ENCODE results near the gene REPS1.
A peak's percentile ranks its signal among the peaks of the same experiment; 100 is the strongest.
"Not testable (repeated sequence)": the region's sequence is repeated elsewhere in the genome, so short reads cannot be mapped to it uniquely, and the experiment has no call there.

REPS1 gene, protein sequence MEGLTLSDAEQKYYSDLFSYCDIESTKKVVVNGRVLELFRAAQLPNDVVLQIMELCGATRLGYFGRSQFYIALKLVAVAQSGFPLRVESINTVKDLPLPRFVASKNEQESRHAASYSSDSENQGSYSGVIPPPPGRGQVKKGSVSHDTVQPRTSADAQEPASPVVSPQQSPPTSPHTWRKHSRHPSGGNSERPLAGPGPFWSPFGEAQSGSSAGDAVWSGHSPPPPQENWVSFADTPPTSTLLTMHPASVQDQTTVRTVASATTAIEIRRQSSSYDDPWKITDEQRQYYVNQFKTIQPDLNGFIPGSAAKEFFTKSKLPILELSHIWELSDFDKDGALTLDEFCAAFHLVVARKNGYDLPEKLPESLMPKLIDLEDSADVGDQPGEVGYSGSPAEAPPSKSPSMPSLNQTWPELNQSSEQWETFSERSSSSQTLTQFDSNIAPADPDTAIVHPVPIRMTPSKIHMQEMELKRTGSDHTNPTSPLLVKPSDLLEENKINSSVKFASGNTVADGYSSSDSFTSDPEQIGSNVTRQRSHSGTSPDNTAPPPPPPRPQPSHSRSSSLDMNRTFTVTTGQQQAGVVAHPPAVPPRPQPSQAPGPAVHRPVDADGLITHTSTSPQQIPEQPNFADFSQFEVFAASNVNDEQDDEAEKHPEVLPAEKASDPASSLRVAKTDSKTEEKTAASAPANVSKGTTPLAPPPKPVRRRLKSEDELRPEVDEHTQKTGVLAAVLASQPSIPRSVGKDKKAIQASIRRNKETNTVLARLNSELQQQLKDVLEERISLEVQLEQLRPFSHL

DNA sequence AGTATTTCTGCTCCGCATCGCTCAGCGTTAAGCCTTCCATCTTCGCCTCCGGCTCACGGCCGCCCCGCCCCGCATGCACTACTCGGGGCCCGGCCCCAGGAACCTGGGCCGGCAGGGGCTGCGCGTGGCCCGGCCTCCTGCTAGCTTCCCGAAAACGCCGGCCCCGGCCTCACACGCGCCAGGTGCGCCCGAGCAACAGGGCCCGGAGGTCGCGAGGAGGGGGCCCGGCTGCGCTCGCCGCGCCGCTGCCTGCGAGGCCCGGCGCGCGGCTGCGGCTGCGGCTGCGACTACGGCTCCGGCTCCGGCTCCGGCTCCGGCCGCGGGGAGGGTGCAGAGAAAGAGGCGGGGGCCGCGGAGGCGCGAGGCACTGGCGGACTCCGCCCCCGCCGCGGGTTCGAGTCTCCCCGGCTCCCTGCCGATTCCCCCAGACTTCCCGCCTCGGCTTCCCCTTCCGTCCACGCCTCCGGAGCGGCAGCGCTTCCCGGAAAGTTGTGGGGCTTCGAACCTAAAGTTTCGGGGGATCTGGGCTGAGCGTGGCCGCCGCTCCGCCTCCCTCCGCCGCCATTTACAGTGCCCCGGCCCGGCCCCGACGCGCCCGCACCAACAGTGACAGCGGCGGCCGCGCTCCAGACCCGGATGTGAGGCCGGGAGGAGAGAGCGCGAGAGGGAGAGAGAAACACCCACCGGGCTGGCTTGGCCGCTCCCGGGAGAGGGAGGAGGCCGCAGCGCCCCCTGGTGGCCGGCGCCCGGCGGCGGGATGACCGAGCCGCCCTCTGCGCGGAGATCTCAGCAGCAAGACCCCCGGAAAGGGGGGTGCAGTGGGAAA is at the start of gene REPS1:
Gene REPS1 (minus strand): TSS at position 611 of the 826 bp plus-strand sequence. CDS start 571 bp downstream, at position 40.
- DNase-seq = peak; percentile 39

DNA sequence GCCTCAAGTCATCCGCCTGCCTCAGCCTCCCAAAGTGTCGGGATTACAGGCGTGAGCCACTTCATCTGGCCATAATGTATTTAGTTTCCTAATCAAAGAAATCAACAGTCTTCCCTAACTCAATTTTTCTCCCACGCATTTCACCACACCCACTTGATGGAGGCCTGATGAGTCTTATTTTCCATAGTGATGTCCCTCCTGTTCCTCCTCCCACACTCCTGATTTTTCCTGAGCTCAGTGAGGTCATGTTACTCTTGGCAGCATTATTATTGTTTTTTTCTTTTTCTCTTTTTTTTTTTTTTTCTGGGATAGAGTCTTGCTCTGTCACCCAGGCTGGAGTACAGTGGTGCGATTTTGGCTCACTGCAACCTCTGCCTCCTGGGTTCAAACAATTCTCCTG is 49.4 kb upstream of the REPS1 start:
- DNase-seq = no peak

DNA sequence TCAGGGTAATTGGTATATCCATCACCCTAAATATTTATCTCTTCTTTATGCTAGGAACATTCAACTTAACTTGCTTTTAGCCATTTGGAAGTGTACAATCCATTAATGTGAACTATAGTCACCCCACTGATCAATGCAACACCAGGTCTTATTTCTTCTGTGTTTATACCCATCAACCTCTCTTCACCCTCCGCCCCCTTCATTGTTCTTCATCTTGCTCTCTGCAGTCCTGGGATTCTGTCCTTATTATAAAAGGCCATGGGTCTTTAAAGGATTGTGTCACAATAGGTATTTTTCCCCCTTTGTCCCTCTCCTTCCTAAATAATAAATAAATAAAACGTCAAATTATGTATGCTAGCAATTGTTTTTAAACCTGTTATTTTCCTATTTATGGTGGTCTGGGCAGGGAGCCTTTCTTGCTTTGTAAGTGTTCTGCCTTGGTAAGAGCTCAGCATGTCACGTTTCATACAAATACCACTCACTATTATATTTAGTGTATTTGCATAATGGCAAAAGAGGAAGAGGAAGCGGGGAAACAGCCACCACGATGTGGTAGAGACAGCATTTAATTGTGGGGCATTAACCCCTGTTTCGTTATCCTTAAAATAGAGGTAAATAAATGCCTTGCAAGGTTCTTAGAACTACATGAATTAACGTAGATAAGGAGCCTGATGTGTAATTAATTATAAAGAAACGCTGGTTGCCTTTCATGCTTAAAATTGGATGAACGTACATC is 42.3 kb upstream of the REPS1 start:
- DNase-seq = no peak

DNA sequence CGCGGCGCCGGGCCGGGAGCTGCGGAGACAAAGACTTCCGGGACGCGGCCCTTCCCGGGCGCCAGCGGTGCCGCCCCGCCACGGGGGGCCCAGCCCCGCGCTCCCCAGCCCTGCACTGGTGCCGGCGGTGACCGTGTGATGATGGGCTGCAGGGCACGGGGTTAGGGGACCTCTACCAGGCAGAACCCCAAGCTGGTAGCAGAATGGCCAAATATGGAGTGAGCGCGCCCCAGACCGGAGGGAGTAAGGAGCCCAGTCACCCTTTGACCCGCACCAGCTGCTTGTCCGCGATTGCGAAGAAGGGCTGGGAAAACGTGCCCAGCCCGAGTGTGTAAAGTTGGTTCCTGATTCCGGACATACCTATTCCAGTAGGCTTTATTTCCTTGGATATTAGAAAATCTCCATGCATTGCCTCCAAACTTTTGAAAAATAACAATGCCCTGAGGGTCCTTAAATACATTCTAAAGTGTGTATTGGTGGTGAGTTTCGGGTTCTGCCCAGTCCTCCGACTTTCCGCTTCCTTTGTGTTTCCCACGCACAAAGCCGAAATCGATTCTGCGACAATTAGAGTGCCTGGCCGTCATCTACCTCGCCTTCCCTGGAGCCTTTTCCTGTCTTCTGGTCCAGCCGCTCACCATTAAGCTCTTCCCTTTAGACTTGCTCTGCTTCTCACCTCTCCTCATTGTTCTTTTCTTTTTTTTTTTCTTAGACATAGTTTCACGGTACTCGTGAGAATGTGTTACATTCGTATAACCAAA is 41.6 kb upstream of the REPS1 start:
- no peak for DNase-seq

DNA sequence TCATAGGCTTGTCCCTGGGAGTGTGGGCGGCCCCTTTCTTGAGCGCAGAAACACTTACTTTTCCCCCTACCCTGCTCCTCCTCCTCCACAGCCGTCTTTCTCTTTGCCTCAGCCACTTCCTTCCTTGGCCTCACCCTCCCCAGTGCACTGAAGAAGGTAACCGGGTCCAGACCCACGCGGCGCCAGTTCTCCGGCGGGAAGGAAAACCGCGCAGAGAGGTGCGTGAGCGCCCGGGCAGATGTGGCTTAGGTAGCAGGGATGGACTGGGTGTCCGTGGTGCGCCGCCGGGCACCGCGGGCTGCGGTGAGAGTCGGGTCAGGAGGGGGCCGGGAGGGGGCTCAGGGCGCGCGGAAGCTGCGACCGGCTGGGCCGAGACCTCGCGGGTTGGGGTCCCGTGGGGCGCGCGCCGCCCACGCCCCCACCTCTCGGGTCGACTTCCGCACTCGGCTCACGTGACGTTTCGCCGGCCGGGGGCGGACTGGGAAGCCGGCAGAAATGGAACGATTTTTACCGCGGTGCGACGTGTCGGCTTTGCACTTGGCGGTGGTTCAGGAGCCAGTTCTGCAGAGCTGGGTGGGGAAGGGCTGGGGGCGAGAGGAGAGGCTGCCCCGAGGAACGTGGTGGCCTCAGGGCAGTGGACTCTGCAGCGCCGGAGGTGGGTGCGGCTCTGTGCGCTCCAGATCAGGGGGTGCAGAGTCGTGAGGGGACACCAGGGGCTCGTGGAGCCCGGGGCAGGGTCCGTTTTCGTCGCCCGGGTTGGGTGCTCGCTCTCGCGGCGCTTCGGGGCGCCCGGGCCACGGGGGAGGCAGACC is 40.8 kb upstream of the REPS1 start, which contains the start of gene ABRACL:
Gene ABRACL (plus strand): TSS at position 88 of the 812 bp plus-strand sequence. CDS start 5,416 bp downstream, outside the sequence.
- DNase-seq = peak; percentile 66

DNA sequence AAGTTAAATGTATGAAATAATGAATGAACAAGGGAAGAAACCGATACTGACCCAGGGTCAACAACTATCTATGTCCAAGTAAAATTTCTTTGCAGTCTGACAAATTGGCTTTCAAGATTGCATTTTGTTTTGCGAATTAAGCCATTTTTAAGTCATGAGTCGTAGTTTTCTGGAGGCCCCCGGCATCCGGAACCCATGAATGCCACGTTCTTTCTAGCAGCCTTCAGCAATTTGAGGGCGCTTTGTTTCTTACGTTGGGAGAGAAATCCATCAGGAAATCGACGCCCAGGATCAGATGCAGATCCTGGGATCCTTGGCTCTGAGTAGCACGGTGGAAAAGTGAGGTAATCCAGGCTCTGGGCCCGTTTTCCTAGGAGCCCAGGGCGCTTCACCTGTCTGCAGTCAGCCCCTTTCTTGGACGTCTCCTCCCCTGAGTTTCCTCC is 40.2 kb upstream of the REPS1 start:
- no peak for DNase-seq

DNA sequence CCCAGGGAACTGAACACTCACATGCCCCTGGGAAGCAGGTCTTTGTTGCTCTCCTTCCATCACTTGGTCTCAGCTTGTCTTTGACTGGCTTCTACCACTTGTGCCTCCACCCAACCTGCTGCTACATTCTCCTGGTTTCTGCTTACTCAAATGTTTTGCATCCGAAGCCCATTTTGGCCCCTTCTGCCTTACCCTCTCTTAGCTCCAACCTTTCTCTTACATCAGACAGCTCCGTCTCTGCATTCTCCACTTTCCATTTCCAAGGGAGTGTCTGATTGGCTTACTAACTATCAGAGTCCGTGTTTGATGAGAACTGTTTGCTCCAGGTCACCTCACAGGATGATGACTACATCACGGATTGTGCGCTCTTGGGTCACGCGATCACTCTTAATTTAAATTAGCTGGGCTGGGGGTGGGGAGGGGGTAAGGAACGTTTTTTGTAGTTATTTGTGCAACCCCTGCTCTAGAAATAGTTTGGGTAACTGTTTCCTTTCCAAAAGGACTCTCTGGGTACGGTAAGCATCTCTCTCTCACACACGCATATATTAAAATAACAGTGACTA is 39.6 kb upstream of the REPS1 start:
- peak; percentile 67 for DNase-seq

DNA sequence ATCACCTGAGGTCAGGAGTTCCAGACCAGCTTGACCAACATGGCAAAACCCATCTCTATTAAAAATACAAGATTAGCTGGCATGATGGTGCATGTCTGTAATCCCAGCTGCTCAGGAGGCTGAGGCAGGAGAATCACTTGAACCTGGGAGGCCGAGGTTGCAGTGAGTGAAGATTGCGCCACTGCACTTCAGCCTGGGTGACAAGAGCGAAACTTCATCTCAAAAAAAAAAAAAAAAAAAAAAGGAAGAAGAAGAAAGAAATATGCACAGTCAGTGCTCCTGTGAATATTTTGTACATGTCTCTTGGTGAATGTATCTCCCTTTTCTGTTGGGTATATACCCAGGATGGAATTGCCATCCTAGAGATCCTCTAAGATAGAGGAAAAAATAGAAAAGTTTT is 37.4 kb upstream of the REPS1 start:
- DNase-seq = not testable (repeated sequence)

DNA sequence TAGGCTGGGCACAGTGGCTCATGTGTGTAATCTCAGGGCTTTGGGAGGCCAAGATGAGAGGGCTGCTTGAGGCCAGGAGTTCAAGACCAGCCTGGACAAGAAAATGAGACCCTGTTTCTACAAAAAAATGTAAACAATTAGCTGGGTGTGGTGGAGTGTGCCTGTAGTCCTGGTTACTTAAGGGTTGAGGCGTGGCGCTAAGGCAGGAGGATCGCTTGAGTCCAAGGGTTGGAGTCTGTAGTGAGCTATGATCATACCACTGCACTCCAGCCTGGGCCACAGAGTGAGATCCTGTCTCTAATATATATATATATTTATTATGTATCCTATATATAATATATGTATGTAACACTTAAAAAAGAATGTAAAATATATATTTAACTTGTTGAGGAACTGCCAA is 32.6 kb upstream of the REPS1 start:
- no peak for DNase-seq

DNA sequence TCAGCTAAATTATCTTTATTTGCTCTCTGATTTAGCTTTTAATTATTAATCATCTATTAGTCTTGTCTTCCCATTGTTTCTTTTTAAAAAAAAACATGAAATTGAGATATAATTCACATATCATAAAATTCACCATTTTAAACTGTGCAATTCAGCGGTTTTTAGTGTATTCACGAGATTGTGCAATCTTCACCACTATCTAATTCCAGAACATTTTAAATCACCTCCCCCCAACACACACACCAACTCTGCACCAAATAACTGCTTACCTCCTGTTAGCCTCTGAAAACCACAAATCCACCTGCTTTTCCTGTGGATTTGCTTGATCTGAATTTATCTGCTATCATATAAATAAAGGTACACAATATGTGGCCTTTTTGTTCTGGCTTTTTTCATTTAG is 31.7 kb upstream of the REPS1 start:
- DNase-seq = no peak

DNA sequence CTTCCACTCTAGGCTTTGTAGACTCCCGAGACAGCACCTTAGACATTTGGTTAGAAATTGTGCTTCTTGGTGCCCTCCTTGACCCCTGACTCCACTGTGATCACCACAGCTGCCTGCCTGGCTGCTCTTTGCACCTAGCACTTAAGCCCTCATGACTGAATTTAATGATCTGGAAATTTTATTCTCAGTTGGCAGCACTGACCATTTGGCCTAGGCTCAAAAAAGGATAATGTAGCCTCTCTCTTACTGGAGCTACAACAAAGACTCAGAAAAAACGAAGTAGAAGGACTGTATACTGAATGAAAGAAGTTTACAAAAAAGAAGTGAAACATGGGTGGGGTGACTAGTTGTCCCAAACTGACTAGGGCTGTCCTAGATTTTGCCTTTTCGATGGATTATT is 29.2 kb upstream of the REPS1 start:
- no peak for DNase-seq

DNA sequence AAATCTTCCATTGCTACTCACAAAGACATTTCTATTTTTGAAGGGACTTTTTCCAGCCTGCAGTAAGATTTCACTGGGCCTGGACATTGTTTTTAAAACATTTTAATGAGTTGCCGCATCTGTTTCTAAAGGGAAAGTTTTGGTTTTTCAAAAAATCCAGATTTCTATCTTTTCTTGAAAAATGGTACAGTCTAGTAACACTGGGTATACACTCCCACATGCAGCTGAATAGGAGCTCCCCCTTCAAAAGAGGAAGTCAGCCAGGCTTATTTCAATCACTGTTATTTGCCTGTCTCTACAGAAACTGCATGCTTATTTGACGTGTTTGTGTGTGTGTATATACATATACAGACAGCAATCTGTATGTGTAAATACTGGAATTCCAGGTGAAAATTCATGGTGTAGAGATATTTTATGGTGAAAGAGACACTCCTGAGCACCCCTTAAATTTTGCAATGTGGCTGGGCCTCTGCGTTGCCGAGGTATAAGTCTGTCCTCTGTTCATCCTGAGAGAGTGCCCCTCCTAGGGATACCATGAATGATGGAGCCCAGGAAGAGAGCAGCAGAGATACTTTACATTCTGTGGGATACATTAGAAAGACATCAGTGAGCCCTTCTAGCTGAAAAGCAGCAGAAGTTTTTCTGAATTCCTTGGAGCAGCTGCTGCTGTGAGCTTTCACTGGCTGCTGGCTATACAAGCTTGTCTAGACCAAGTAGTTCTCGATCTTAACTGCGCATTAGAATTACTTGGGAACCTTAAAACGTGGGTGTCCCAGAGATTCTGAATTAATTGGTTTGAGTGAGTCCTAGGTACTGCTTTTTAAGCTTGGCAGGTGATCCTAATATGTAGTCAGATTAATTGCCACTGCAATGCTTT is 28.5 kb upstream of the REPS1 start:
- DNase-seq = no peak

DNA sequence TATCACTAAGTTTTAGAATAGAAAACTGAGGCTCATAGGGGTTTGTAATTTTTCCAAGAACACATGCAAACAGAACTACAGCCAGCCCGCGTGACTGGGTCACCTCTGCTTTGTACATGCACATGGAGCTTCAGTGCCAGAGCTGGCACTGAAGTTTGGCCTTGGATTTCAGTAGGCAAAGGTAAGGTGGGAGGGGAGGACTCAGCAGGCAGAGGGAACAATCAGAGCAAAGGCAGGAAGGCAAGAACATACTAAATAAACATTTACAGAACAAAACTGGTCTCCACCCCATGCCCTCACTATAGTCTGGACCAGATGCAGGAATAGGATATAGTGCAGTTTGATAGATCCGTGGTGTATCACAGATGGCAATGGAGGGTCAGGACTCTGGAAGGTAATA is 26.9 kb upstream of the REPS1 start:
- DNase-seq = no peak

DNA sequence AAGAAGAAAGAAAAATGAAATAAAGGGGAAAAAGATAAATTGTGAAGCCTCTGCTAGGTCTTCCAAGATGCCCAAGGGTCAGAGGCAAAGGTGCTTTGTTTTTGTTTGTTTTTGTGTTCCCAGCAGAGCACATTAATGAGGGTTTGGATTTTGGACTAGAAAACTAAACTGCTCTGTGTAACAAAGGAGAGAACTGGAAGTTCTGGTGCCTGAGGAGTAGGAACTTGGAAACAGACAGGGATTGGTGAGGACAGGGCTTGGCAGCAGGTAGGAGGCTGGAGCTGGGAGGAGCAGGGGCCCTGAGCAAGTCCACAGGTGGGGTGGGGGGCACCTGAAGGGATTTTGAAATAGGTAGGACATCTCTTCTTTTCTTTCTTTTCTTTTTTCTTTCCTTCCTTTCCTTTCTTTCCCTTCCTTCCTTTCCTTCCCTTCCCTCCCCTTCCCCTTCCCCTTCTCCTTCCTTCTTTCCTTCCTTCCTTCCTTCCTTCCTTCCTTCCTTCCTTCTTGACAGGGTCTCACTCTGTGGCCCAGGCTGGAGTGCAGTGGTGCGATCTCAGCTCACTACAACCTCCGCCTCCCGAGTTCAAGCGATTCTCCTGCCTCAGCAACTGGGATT is 25.2 kb upstream of the REPS1 start:
- no peak for DNase-seq

DNA sequence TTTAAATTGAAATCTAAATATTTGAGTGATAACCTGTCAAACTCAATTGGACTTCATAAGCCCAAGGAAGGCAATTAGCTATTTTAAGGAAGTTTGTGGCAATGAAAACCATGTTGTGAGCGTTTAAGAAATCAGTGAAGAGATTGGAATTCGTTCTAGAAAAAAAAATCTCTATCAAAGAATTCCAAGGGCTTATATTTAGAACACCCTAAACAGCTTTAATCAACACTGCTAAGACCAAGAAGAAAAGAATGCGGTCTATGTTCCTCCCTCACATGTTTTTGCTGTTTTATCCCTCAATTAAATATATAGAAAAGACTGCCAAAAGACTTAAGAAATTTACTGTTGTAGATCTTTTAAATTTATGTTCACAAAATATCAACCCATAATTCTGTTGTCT is 23.9 kb upstream of the REPS1 start:
- no peak for DNase-seq

DNA sequence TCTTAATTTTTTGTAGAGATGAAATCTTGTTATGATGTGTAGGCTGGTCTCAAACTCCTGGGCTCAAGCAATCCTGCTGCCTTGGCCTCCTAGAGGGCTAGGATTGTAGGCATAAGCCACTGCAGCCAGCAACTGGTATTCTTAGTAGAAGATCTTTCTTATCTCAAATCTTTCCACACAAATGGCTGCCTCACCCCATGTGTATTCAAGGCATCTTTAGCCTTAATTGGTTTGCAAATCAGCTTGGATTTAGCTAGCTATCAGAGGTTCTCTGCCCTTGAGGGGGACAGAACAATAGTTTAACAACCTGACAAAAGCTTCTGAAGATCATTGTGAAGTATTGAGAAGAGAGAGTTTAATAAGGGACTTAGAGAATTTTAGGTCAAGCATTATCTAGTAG is 22.6 kb upstream of the REPS1 start:
- no peak for DNase-seq

DNA sequence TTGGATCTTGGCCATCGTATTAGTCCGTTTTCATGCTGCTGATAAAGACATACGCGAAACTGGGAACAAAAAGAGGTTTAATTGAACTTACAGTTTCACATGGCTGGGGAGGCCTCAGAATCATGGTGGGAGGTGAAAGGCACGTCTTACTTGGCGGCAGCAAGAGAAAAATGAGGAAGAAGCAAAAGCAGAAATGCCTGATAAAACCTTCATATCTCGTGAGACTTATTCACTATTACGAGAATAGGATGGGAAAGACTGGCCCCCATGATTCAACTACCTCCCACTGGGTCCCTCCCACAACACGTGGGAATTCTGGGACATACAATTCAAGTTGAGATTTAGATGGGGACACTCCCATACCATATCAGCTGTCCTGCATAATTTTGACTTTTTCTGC is 20.1 kb upstream of the REPS1 start:
- no peak for DNase-seq

DNA sequence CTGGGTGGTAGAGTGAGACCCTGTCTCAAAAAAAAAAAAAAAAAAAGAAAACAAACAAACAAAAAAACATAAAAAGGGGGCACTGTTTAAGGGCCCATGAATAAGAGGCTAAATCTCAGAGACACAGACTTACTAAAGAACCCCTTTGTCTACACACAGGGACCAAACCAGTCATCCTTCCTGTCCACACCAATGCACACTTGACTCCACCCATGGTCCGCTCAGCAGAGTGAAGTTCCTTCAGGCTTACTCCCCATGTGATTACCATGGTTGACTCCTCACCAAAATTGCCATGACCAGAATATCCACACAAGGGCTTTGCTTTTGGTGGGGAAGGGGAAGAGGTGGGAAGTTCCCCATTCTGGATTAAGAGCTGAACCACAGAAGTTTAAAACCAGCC is 19.4 kb upstream of the REPS1 start:
- no peak for DNase-seq

DNA sequence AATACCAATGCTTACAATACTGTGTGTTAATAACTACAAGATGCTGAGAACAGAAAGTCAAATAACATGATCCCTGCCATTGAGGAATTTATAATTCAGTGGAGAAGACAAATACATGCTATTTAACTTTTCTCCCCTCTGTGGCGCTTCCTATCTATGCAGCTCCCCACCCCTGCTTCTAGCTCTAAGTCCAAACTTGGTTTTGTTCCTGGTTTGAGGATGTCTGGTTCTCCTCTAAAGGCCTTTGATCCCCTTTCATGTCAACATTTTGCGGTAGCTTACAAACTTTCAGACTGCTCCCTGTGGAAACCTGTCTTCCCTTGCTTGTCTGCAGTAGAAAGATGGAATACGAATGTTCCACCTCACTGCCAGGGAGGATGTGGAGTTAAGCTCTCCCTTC is 18.4 kb upstream of the REPS1 start:
- no peak for DNase-seq

Measured in NCI-H1436 treated with DMSO at 0.1 percent for 48 hours (cell line).